Body of pancreas (tissue), 4 donors: ENCODE data around the gene HIKESHI. TPM values are rescaled to one million over a fixed set of nuclear protein-coding genes. Genes with fewer than 3 reads are reported as not detected.

Experiments used
- ATAC-seq: fragments of 150-250 bp; one replicate; pipeline ENCODE4 v1.9.1; 2016
- DNase-seq, 4 donors: peaks; one replicate each; pipeline ENCODE4 v3.0.0-alpha.2; 2019
- H3K27ac ChIP-seq, 4 donors: fragments of 200-600 bp; sonication (generic); 1 replicate in 3 of 4; 2 replicates in 1 of 4; pipeline versions ENCODE4 v1.5.1 to v1.6.1; 2016 to 2019; ENCODE audit warnings: mild to moderate bottlenecking in 1 of 4, mixed read lengths in 1 of 4, moderate library complexity in 1 of 4
- H3K27me3 ChIP-seq, 2 donors: fragments of 200-600 bp; sonication (generic); one replicate each; pipeline ENCODE4 v1.6.0; 2016; ENCODE audit warnings: mild to moderate bottlenecking in 1 of 2
- H3K36me3 ChIP-seq, 2 donors: fragments of 200-600 bp; sonication (generic); replicated peaks in 1 of 2; 2 replicates each; pipeline ENCODE4 v1.5.1; 2016; ENCODE audit warnings: low read depth in 2 of 2; ENCODE audit not compliant: insufficient read depth in 1 of 2
- H3K4me1 ChIP-seq: fragments of 200-600 bp; sonication (generic); one replicate; pipeline ENCODE4 v1.6.0; 2016
- H3K4me3 ChIP-seq, 2 donors: fragments of 200-600 bp; sonication (generic); 1 replicate in 1 of 2; 2 replicates in 1 of 2; pipeline ENCODE4 v1.5.1; 2016 to 2019
- H3K9me3 ChIP-seq, 3 donors: fragments of 200-600 bp; sonication (generic); 1 replicate in 2 of 3; 2 replicates in 1 of 3; pipeline ENCODE4 v1.5.1; 2016
- POLR2A ChIP-seq, 3 donors: fragments of 450-650 bp; IDR thresholded peaks; one replicate each; pipeline ENCODE4 v1.6.1; 2016; ENCODE audit warnings: antibody characterized with exemption in 3 of 3, mild to moderate bottlenecking in 2 of 3
- WGBS, 2 donors: methylation state at CpG; one replicate each; pipeline ENCODE4 v1.1.5; 2017; 5-methylcytosine and 5-hydroxymethylcytosine counted together
- intact Hi-C: fragments of 100-400 bp; cut with DNase I; formaldehyde crosslinking; loops from one replicate; pipeline ENCODE4 v1.15.1; 2023
- total RNA-seq, 2 donors: library from RNA; depleted of rRNA; stranded (reverse); fragments of >200 nt; gene quantifications; one replicate each; pipeline ENCODE4 v1.1.0, GENCODE V29; 2016
- TF ChIP-seq, protein P1 (sequence below), 7 experiments: fragments of 450-650 bp in 4 of 7; fragments of 200-600 bp in 3 of 7; sonication (generic) in 3 of 7; IDR thresholded peaks; one replicate each; pipeline ENCODE4 v1.5.1; 2016 to 2019; ENCODE audit warnings: antibody characterized with exemption in 7 of 7

Gene HIKESHI, protein sequence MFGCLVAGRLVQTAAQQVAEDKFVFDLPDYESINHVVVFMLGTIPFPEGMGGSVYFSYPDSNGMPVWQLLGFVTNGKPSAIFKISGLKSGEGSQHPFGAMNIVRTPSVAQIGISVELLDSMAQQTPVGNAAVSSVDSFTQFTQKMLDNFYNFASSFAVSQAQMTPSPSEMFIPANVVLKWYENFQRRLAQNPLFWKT
- total RNA-seq: 10 to 100 TPM in 1 of 2 donors, 1 to 10 TPM in 1; 9.2 to 18.9 TPM

DNA sequence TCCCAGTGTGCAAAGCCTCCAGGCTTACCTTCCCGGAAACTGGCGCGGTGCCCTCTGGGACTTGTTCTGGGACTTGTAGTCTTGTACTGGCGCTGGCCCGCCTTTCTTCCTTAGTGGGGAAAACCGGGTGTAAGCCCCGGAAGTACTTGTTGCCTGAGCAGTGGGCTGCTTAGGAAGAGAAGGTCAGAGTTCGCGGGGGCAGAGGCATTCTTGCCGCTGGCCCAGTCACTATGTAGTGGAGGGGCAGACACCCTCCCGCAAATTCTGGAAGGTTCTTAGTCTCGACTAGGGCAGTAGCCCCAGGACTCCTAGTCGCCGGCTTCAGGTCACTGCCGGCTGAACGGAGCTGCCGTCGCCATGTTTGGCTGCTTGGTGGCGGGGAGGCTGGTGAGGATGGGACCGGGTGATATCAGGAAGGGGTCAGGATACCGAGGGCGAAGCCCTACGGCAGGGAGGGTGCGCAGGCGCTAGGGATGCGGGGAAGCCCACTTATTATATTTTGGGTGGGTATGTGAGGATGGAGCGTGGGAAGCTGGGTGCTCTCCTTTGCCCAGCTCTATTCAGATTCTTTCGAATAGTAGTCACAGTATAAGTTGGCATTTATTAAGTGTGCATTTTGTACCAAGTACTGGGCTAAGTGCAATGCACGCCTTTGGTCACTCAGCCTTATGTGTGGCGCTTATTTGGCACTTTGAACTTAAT, at the start of gene HIKESHI:
TSS of gene HIKESHI (plus strand) at position 149 of the 702 bp plus-strand sequence. CDS start at position 358, 209 bp downstream.
- H3K4me3 ChIP-seq: peak within 1 kb of the TSS; percentile 65 to 93
- peak in 2 of 3 donors; percentile 65 to 68 for TF ChIP-seq POLR2A (IDR thresholded peaks at IDR 0.05)
- TF ChIP-seq, protein P1, sequence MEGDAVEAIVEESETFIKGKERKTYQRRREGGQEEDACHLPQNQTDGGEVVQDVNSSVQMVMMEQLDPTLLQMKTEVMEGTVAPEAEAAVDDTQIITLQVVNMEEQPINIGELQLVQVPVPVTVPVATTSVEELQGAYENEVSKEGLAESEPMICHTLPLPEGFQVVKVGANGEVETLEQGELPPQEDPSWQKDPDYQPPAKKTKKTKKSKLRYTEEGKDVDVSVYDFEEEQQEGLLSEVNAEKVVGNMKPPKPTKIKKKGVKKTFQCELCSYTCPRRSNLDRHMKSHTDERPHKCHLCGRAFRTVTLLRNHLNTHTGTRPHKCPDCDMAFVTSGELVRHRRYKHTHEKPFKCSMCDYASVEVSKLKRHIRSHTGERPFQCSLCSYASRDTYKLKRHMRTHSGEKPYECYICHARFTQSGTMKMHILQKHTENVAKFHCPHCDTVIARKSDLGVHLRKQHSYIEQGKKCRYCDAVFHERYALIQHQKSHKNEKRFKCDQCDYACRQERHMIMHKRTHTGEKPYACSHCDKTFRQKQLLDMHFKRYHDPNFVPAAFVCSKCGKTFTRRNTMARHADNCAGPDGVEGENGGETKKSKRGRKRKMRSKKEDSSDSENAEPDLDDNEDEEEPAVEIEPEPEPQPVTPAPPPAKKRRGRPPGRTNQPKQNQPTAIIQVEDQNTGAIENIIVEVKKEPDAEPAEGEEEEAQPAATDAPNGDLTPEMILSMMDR (IDR thresholded peaks at IDR 0.05): peak in 1 of 7 experiments; percentile 8
- H3K4me1 ChIP-seq: peaks cover 13% of the 10 kb centered on the region
- no peaks in the 10 kb centered on the region for H3K9me3 ChIP-seq
- ATAC-seq (peak; percentile 99), DNase-seq (peak; percentile 99 to 100 (median 99))
- no peaks in the 10 kb centered on the region for H3K36me3 ChIP-seq
- intact Hi-C loops: no loop called here
- 0% methylated on average over 24 to 30 of the region's 30 CpGs for WGBS, 2 donors
- H3K27ac ChIP-seq: peak within 1 kb of the TSS; percentile 59 to 85 (median 83)
- no peaks in the 10 kb centered on the region for H3K27me3 ChIP-seq

DNA sequence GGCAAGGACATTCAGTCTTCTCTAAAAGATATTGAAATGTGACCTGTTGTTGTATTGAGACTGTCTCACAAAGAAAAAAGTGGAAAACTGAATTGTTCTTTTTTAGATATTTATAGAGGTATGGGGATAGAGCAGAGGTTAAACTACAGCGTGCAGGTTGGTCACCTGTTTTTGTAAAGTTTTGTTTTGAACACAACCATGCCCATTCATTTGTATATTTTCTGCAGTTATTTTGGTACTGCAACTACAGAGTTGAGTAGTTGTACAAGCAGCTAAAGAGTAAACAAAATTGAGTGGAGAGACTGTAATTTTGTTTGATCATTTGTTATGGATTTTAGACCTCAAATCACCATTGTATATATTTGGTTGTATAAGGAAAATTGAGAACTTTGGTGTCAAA, 46.1 kb upstream of the HIKESHI start:
- no peak for ATAC-seq
- H3K36me3 ChIP-seq: peaks cover 0 to 3% of the 10 kb centered on the region in 2 donors
- no peak overlapping the region for H3K27ac ChIP-seq
- intact Hi-C loops: no loop called here
- 87 to 95% methylated on average over 1 of the region's 1 CpG for WGBS, 2 donors
- H3K27me3 ChIP-seq: no peaks in the 10 kb centered on the region
- H3K4me3 ChIP-seq: no peak overlapping the region
- no peak for DNase-seq
- TF ChIP-seq POLR2A (IDR thresholded peaks at IDR 0.05): no peak
- TF ChIP-seq, protein P1 (IDR thresholded peaks at IDR 0.05): no peak
- peaks cover 4% of the 10 kb centered on the region for H3K4me1 ChIP-seq
- no peaks in the 10 kb centered on the region for H3K9me3 ChIP-seq

DNA sequence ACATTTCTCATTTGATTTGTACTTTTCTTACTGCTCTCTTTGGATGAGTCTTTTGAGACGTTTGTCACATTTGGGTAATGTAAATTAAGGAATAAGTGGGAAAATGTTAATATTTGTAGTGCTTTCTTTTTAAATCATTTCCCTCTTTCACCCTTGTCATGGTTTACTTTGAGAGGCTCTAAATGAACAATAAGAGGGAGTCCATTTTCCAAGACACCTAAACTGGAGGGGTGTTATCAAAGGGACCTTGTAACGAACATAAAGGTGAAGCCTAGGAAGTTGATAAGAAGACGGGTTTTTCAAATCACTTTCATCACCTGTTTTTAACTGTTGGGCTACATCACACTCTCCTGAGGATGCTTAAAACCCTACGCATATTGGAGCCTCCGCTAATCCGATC, 45.4 kb upstream of the HIKESHI start:
- DNase-seq (no peak), ATAC-seq (no peak)
- Histone ChIP-seq H3K36me3 (peaks cover 0 to 3% of the 10 kb centered on the region in 2 donors), H3K4me3 (no peak overlapping the region), H3K9me3 (no peaks in the 10 kb centered on the region), H3K4me1 (peaks cover 4% of the 10 kb centered on the region), H3K27ac (no peak overlapping the region), H3K27me3 (no peaks in the 10 kb centered on the region)
- no peak for TF ChIP-seq POLR2A (IDR thresholded peaks at IDR 0.05)
- TF ChIP-seq, protein P1 (IDR thresholded peaks at IDR 0.05): no peak
- WGBS, 2 donors: 72 to 73% methylated on average over 6 of the region's 6 CpGs
- intact Hi-C loops: no loop called here

DNA sequence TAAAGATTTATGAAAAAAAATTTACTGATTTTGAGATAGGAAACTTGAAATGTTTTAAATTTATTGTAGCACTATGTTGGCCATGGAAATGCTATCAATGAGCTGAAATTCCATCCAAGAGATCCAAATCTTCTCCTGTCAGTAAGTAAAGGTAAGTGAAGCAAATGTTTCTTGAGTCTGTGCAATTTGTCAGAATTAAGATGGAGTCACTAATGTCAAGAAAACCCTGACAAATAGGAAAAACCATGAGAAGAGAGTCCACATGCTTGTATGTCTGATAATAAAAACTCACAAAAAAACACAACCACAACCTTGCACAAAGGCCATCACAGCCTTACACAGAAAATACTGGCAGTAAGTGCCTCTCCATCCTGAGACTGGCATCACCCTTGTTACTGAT, 44.6 kb upstream of the HIKESHI start:
- no peaks in the 10 kb centered on the region for H3K9me3 ChIP-seq
- ATAC-seq (no peak), DNase-seq (no peak)
- H3K36me3 ChIP-seq: peaks cover 0 to 5% of the 10 kb centered on the region in 2 donors
- intact Hi-C loops: no loop called here
- no peaks in the 10 kb centered on the region for H3K27me3 ChIP-seq
- no peak overlapping the region for H3K4me3 ChIP-seq
- no peak overlapping the region for H3K27ac ChIP-seq
- H3K4me1 ChIP-seq: peaks cover 4% of the 10 kb centered on the region
- TF ChIP-seq POLR2A (IDR thresholded peaks at IDR 0.05): no peak

DNA sequence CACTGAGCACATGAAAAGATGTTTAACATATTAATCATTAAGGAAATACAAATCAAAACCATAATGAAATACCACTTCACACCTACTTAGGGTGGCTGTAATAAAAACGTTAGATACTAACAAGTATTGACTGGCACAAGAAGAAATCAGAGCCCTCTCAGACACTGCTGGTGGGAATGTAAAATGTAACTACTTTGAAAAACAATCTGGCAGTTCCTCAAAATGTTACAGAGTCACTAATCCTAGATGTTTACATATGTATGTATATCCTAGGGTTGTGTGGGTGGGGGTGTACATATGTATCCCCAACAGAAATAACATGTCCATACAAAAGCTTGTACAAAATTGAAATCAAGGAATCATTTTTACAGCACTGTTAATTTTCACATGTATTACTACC, 42.3 kb upstream of the HIKESHI start:
- 10 to 33% methylated on average over 1 of the region's 1 CpG for WGBS, 2 donors
- no peaks in the 10 kb centered on the region for H3K27me3 ChIP-seq
- no peak overlapping the region for H3K27ac ChIP-seq
- ATAC-seq (no peak), DNase-seq (no peak)
- intact Hi-C loops: no loop called here
- TF ChIP-seq, protein P1 (IDR thresholded peaks at IDR 0.05): no peak
- TF ChIP-seq POLR2A (IDR thresholded peaks at IDR 0.05): no peak
- H3K36me3 ChIP-seq: peaks cover 0 to 5% of the 10 kb centered on the region in 2 donors
- no peaks in the 10 kb centered on the region for H3K9me3 ChIP-seq
- H3K4me1 ChIP-seq: no peaks in the 10 kb centered on the region
- H3K4me3 ChIP-seq: no peak overlapping the region
